ENCODE measurements around the gene ZNF425. TPM values are rescaled to one million over a fixed set of nuclear protein-coding genes. Genes with fewer than 3 reads are reported as not detected.

ZNF425 gene
- total and polyA plus RNA-seq, 2 experiments from 2014 or later: 4.3 to 5.0 TPM

DNA sequence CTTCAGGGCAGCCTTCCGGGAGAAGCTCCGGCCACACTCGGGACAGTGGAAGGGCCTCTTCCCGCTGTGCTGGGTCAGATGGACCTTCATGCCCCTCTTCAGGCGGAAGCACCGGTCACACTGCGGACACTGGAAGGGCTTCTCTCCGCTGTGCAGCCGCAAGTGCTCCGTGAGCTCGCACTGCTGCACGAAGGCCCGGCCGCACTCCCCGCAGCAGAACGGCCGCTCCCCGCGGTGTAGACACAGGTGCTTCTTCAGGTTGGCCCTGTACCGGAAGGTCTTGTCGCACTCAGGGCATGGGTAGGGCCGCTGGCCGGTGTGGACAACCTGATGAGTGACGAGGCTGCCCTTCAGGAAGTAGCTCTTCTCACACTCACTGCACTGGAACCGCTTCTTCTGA is 21.4 kb downstream of the ZNF425 start (continued):
- no peak for TF ChIP-seq ZNF462 (CRISPR knock-in tag; IDR thresholded peaks at IDR 0.05)
- TF ChIP-seq NANOG (IDR thresholded peaks at IDR 0.05; ENCODE audit: borderline replicate concordance): no peak
- no peak for TF ChIP-seq ZNF331 (CRISPR knock-in tag; IDR thresholded peaks at IDR 0.05; ENCODE audit: low read depth)
- TF ChIP-seq POLR2AphosphoS5 (IDR thresholded peaks at IDR 0.05; ENCODE audit: low read depth): no peak

DNA sequence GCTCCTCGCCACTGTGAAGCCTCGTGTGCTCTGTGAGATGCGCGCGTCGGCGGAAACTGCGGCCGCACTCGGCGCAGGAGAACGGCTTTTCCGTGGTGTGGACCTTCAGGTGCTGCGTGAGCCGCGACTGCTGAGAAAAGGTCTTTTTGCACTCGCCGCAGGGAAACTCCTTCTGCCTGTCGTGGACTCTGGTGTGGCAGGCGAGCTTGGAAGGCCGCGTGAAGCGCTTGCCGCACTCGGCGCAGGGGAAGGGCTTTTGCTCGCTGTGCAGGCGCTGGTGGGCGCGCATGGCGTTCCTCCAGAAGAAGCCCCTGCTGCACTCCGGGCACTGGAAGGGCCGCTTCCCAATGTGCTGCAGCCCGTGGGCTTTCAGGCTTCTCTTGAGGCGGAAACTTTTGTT is 21.9 kb downstream of the ZNF425 start:
- Histone ChIP-seq H3K27ac (ENCODE audit: low read depth) (no peak overlapping the region), H3K4me3 (no peak overlapping the region), H3K9me2 (ENCODE audit: insufficient read depth) (no peaks in the 10 kb centered on the region), H3K27me3 (ENCODE audit: insufficient read depth) (no peaks in the 10 kb centered on the region), H3K4me1 (ENCODE audit: insufficient read depth) (no peaks in the 10 kb centered on the region), H3F3A (replicated peaks; ENCODE audit: low read depth) (no peaks in the 10 kb centered on the region), H3K4me2 (no peak overlapping the region), H3K36me3 (ENCODE audit: insufficient read depth) (no peaks in the 10 kb centered on the region), H3K79me2 (replicated peaks; ENCODE audit: insufficient read depth) (no peaks in the 10 kb centered on the region), H2AFZ (no peak overlapping the region), H4K20me1 (replicated peaks; ENCODE audit: insufficient read depth) (no peaks in the 10 kb centered on the region)
- H3K4me1 Mint-ChIP-seq: peaks cover 4% of the 10 kb centered on the region; the same call in 2 of the 3 replicates
- ATAC-seq: no peak
- no peak overlapping the region for H3K4me3 Mint-ChIP-seq
- no peaks in the 10 kb centered on the region for H3K9me3 Mint-ChIP-seq
- TF ChIP-seq POLR2AphosphoS5 (IDR thresholded peaks at IDR 0.05; ENCODE audit: low read depth): no peak
- DNase-seq (ENCODE audit: low spot score): no peak
- peaks cover 7% of the 10 kb centered on the region for H3K27me3 Mint-ChIP-seq (ENCODE audit: insufficient read depth, low read depth, poor library complexity)
- peaks cover 29% of the 10 kb centered on the region for H3K36me3 Mint-ChIP-seq (ENCODE audit: low read depth)
- no peak overlapping the region for H3K27ac Mint-ChIP-seq

DNA sequence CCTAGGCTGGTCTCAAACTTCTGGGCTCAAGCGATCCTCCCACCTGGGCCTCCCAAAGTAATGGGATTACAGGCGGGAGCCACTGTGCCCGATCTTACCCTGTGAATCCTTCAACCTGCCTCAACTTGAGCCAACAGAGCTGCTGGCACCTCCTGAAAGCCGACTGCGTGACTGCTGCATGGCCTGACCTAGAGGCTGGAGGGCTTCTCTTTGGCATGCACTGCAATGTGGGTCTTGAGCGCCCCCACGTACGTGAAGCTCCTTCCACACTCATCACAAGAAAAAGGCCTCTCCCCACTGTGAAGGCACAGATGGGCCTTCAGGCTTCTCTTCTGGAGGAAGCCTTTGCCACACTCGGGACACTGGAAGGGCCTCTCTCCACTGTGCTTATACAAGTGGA is 22.7 kb downstream of the ZNF425 start:
- H3K4me3 ChIP-seq: no peak overlapping the region
- H3K4me2 ChIP-seq: no peak overlapping the region
- no peaks in the 10 kb centered on the region for H3K36me3 ChIP-seq (ENCODE audit: insufficient read depth)
- no peak overlapping the region for H2AFZ ChIP-seq
- ATAC-seq (peak; percentile 54; the same call in 2 of the 3 replicates), DNase-seq (ENCODE audit: low spot score) (no peak)
- no peaks in the 10 kb centered on the region for H3F3A ChIP-seq (replicated peaks; ENCODE audit: low read depth)
- Mint-ChIP-seq H3K4me3 (no peak overlapping the region), H3K36me3 (ENCODE audit: low read depth) (peaks cover 29% of the 10 kb centered on the region), H3K9me3 (no peaks in the 10 kb centered on the region), H3K4me1 (peaks cover 4% of the 10 kb centered on the region; the same call in 2 of the 3 replicates), H3K27me3 (ENCODE audit: insufficient read depth, low read depth, poor library complexity) (peaks cover 10% of the 10 kb centered on the region), H3K27ac (no peak overlapping the region)
- H3K27me3 ChIP-seq (ENCODE audit: insufficient read depth): no peaks in the 10 kb centered on the region
- no peaks in the 10 kb centered on the region for H3K79me2 ChIP-seq (replicated peaks; ENCODE audit: insufficient read depth)
- TF ChIP-seq CTCF (conservative IDR thresholded peaks at IDR 0.05; ENCODE audit: low read depth in 2 of 2): peak in 1 of 2 experiments; percentile 48; a peak in 2 of 4 replicates
- TF ChIP-seq POLR2AphosphoS5 (IDR thresholded peaks at IDR 0.05; ENCODE audit: low read depth): no peak
- H3K27ac ChIP-seq (ENCODE audit: low read depth): no peak overlapping the region
- no peaks in the 10 kb centered on the region for H4K20me1 ChIP-seq (replicated peaks; ENCODE audit: insufficient read depth)
- no peaks in the 10 kb centered on the region for H3K9me2 ChIP-seq (ENCODE audit: insufficient read depth)
- H3K4me1 ChIP-seq (ENCODE audit: insufficient read depth): no peaks in the 10 kb centered on the region

All from GM23338 (cell line).